Fibroblast of lung (primary cell): Measurements from ENCODE around the gene PADI6. TPM values are rescaled to one million over a fixed set of nuclear protein-coding genes. Genes with fewer than 3 reads are reported as not detected.

Experiments used
- DNase-seq, 2 donors: peaks; one replicate each; pipeline versions ENCODE4 v3.0.0 to v3.0.0-alpha.2; 2010; ENCODE audit warnings: low read depth in 2 of 2
- H2AFZ ChIP-seq: 2 replicates; pipeline ENCODE4 v1.5.1; 2012; ENCODE audit warnings: low read length, control low read depth, inconsistent platforms
- H3K27ac ChIP-seq: 2 replicates; pipeline ENCODE4 v1.5.1; 2011; ENCODE audit warnings: low read length, control low read depth; ENCODE audit not compliant: insufficient read depth
- H3K27me3 ChIP-seq: 2 replicates; pipeline ENCODE4 v1.5.1; 2011; ENCODE audit warnings: mild to moderate bottlenecking, low read length; ENCODE audit not compliant: control insufficient read depth, insufficient read depth
- H3K36me3 ChIP-seq: 2 replicates; pipeline ENCODE4 v1.5.1; 2011; ENCODE audit warnings: low read length; ENCODE audit not compliant: control insufficient read depth, insufficient read depth
- H3K4me1 ChIP-seq: 2 replicates; pipeline ENCODE4 v1.5.1; 2011; ENCODE audit warnings: low read length; ENCODE audit not compliant: control insufficient read depth, insufficient read depth; ENCODE audit errors: extremely low read depth
- H3K4me2 ChIP-seq: 2 replicates; pipeline ENCODE4 v1.5.1; 2011; ENCODE audit warnings: low read length, control low read depth; ENCODE audit not compliant: insufficient read depth; ENCODE audit errors: extremely low read depth
- H3K4me3 ChIP-seq, 4 experiments: fragments of 200-600 bp in 1 of 4; sonication (generic) in 1 of 4; replicated peaks in 1 of 4; 2 replicates each; pipeline ENCODE4 v1.5.1; 2011 to 2016; ENCODE audit warnings: low read length in 4 of 4, low read depth in 3 of 4, mild to moderate bottlenecking in 3 of 4, control low read depth in 2 of 4, inconsistent platforms in 1 of 4, mixed read lengths in 1 of 4; ENCODE audit not compliant: insufficient read depth in 1 of 4; ENCODE audit errors: control extremely low read depth in 1 of 4
- H3K79me2 ChIP-seq: 2 replicates; pipeline ENCODE4 v1.5.1; 2012; ENCODE audit warnings: mild to moderate bottlenecking, low read length, inconsistent platforms; ENCODE audit not compliant: control insufficient read depth, insufficient read depth
- H3K9ac ChIP-seq: 2 replicates; pipeline ENCODE4 v1.5.1; 2011; ENCODE audit warnings: mild to moderate bottlenecking, low read length, control low read depth; ENCODE audit not compliant: insufficient read depth
- H3K9me3 ChIP-seq: 2 replicates; pipeline ENCODE4 v1.5.1; 2012; ENCODE audit warnings: low read depth, low read length; ENCODE audit not compliant: control insufficient read depth, insufficient read depth
- H4K20me1 ChIP-seq: 2 replicates; pipeline ENCODE4 v1.5.1; 2011; ENCODE audit warnings: low read length; ENCODE audit not compliant: control insufficient read depth, insufficient read depth; ENCODE audit errors: extremely low read depth
- CTCF ChIP-seq, 2 donors: IDR thresholded peaks in 1 of 2; conservative IDR thresholded peaks in 1 of 2; 1 replicate in 1 of 2; 2 replicates in 1 of 2; pipeline ENCODE4 v1.5.1; 2011 to 2012; ENCODE audit warnings: low read length in 2 of 2, control low read depth in 1 of 2, inconsistent platforms in 1 of 2, low read depth in 1 of 2, mild to moderate bottlenecking in 1 of 2
- EZH2 ChIP-seq: IDR thresholded peaks from 2 replicates; pipeline ENCODE4 v1.5.1; 2012; ENCODE audit warnings: low read length, control low read depth, mild to moderate bottlenecking; ENCODE audit errors: missing control alignments
- polyA plus RNA-seq, 2 donors: library from polyadenylated mRNA; depleted of rRNA in 1 of 2; stranded (reverse) in 1 of 2; unstranded in 1 of 2; fragments of >200 nt; gene quantifications; 2 replicates each; pipeline ENCODE4 v1.2.1, GENCODE V29; 2011 to 2012; ENCODE audit warnings: missing spikeins in 1 of 2
- total RNA-seq: library from RNA; depleted of rRNA; stranded (reverse); fragments of >200 nt; gene quantifications from 2 replicates; pipeline ENCODE4 v1.2.1, GENCODE V29; 2014

PADI6 gene
- total and polyA plus RNA-seq, 2 donors (not counting 1 experiment from before 2014, with no cell fraction given), result not detected

- Histone ChIP-seq H3K4me3 (no peak overlapping the region), H3K79me2 (no peaks in the 10 kb centered on the region), H4K20me1 (no peaks in the 10 kb centered on the region), H3K4me2 (no peak overlapping the region), H3K36me3 (peaks cover 4% of the 10 kb centered on the region), H3K9ac (no peak overlapping the region), H3K27me3 (no peaks in the 10 kb centered on the region), H2AFZ (no peak overlapping the region), H3K27ac (no peak overlapping the region), H3K9me3 (no peaks in the 10 kb centered on the region), H3K4me1 (no peaks in the 10 kb centered on the region)
- TF ChIP-seq EZH2 (no peak), CTCF (conservative IDR thresholded peaks at IDR 0.05 in 1 of 2, IDR thresholded peaks at IDR 0.05 in 1 of 2; ENCODE audit: low read depth in 1 of 2, low read length in 2 of 2) (no peak)
- no peak for DNase-seq
Measured at GRCh38 chr1:17403081-17403480, 31.1 kb downstream of the PADI6 start.

GRCh38 chr1:17404034-17404684 is 32.2 kb downstream of the PADI6 start:
- Histone ChIP-seq H3K4me3 (no peak overlapping the region), H2AFZ (no peak overlapping the region), H3K27me3 (no peaks in the 10 kb centered on the region), H3K79me2 (no peaks in the 10 kb centered on the region), H3K9me3 (no peaks in the 10 kb centered on the region), H3K27ac (no peak overlapping the region), H3K4me1 (no peaks in the 10 kb centered on the region), H3K36me3 (peaks cover 4% of the 10 kb centered on the region), H4K20me1 (no peaks in the 10 kb centered on the region), H3K9ac (no peak overlapping the region), H3K4me2 (no peak overlapping the region)
- no peak for DNase-seq
- TF ChIP-seq CTCF (conservative IDR thresholded peaks at IDR 0.05 in 1 of 2, IDR thresholded peaks at IDR 0.05 in 1 of 2; ENCODE audit: low read depth in 1 of 2, low read length in 2 of 2) (no peak), EZH2 (no peak)

GRCh38 chr1:17404820-17405219 is 32.8 kb downstream of the PADI6 start:
- Histone ChIP-seq H3K9ac (no peak overlapping the region), H3K4me1 (no peaks in the 10 kb centered on the region), H3K27me3 (no peaks in the 10 kb centered on the region), H3K36me3 (peaks cover 4% of the 10 kb centered on the region), H3K79me2 (no peaks in the 10 kb centered on the region), H3K9me3 (no peaks in the 10 kb centered on the region), H4K20me1 (no peaks in the 10 kb centered on the region), H3K4me2 (no peak overlapping the region), H3K4me3 (no peak overlapping the region), H2AFZ (no peak overlapping the region), H3K27ac (no peak overlapping the region)
- DNase-seq, result no peak
- TF ChIP-seq CTCF (conservative IDR thresholded peaks at IDR 0.05 in 1 of 2, IDR thresholded peaks at IDR 0.05 in 1 of 2; ENCODE audit: low read depth in 1 of 2, low read length in 2 of 2) (no peak), EZH2 (no peak)
